Keratinocyte (primary cell): ENCODE data around the gene PDZD2. TPM values are rescaled to one million over a fixed set of nuclear protein-coding genes. Genes with fewer than 3 reads are reported as not detected.

Source experiments
- DNase-seq: peaks from one replicate; pipeline ENCODE4 v3.0.0-alpha.2; 2011; ENCODE audit warnings: low read depth, missing footprints, low spot score
- FAIRE-seq: peaks from 2 replicates; lab custom pipeline; 2011; peaks lifted over from hg19 to GRCh38; lab: Jason Lieb, UNC
- H2AFZ ChIP-seq: 2 replicates; pipeline ENCODE4 v1.6.0; 2012; ENCODE audit warnings: low read length, control low read depth, inconsistent platforms; ENCODE audit not compliant: control insufficient read depth
- H3K27ac ChIP-seq: 2 replicates; pipeline ENCODE4 v1.5.1; 2011; ENCODE audit warnings: low read length; ENCODE audit not compliant: control insufficient read depth, insufficient read depth
- H3K27me3 ChIP-seq: 3 replicates; pipeline ENCODE4 v1.6.0; 2011; ENCODE audit warnings: low read length; ENCODE audit not compliant: control insufficient read depth, insufficient read depth; ENCODE audit errors: extremely low read depth
- H3K36me3 ChIP-seq, 2 experiments: 2 replicates in 1 of 2; 3 replicates in 1 of 2; pipeline ENCODE4 v1.5.1; 2011; ENCODE audit warnings: low read length in 2 of 2, mild to moderate bottlenecking in 1 of 2; ENCODE audit not compliant: control insufficient read depth in 2 of 2, insufficient read depth in 2 of 2; ENCODE audit errors: extremely low read depth in 1 of 2
- H3K4me1 ChIP-seq: 3 replicates; pipeline ENCODE4 v1.5.1; 2011; ENCODE audit warnings: low read length; ENCODE audit not compliant: control insufficient read depth, insufficient read depth; ENCODE audit errors: extremely low read depth
- H3K4me2 ChIP-seq: 3 replicates; pipeline ENCODE4 v1.6.0; 2011; ENCODE audit warnings: low read depth, low read length; ENCODE audit not compliant: control insufficient read depth, insufficient read depth; ENCODE audit errors: extremely low read depth
- H3K4me3 ChIP-seq, 3 experiments: fragments of 200-600 bp in 1 of 3; sonication (generic) in 1 of 3; 2 replicates in 2 of 3; 3 replicates in 1 of 3; pipeline ENCODE4 v1.5.1; 2011 to 2016; ENCODE audit warnings: low read length in 3 of 3, mild to moderate bottlenecking in 3 of 3, control low read depth in 2 of 3, inconsistent platforms in 1 of 3, low read depth in 1 of 3, mixed read lengths in 1 of 3, mixed run types in 1 of 3, moderate library complexity in 1 of 3; ENCODE audit not compliant: control insufficient read depth in 2 of 3, insufficient read depth in 2 of 3; ENCODE audit errors: extremely low read depth in 1 of 3
- H3K79me2 ChIP-seq: 2 replicates; pipeline ENCODE4 v1.6.0; 2012; ENCODE audit warnings: low read length; ENCODE audit not compliant: control insufficient read depth, insufficient read depth
- H3K9ac ChIP-seq: 3 replicates; pipeline ENCODE4 v1.6.0; 2011; ENCODE audit warnings: low read length; ENCODE audit not compliant: control insufficient read depth, insufficient read depth; ENCODE audit errors: extremely low read depth
- H3K9me1 ChIP-seq: 3 replicates; pipeline ENCODE4 v1.6.0; 2011; ENCODE audit warnings: low read length; ENCODE audit not compliant: control insufficient read depth, insufficient read depth; ENCODE audit errors: extremely low read depth
- H3K9me3 ChIP-seq: 2 replicates; pipeline ENCODE4 v1.5.1; 2012; ENCODE audit warnings: low read depth, low read length; ENCODE audit not compliant: control insufficient read depth
- H4K20me1 ChIP-seq: 3 replicates; pipeline ENCODE4 v1.6.0; 2011; ENCODE audit warnings: low read length; ENCODE audit not compliant: control insufficient read depth, insufficient read depth; ENCODE audit errors: extremely low read depth
- EZH2 ChIP-seq: IDR thresholded peaks from one replicate; pipeline ENCODE4 v1.6.1; 2012; ENCODE audit warnings: inconsistent platforms, mild to moderate bottlenecking, low read length, moderate library complexity
- dilution Hi-C: fragments of 300-500 bp; cut with MboI; formaldehyde crosslinking; loops from one replicate; pipeline ENCODE4 v1.7.0; 2020; ENCODE audit warnings: low sequenced_read_pairs; ENCODE audit not compliant: extremely low pct_ligation_motif_present
- polyA plus RNA-seq, 5 experiments: library from polyadenylated mRNA; depleted of rRNA in 3 of 5; stranded (reverse) in 3 of 5; stranded (forward) in 1 of 5; unstranded in 1 of 5; fragments of >200 nt; gene quantifications; 1 replicate in 1 of 5; 2 replicates in 3 of 5; 3 replicates in 1 of 5; pipeline versions ENCODE4 v1.2.1 to v1.2.3, GENCODE V29; 2011 to 2012; ENCODE audit warnings: missing spikeins in 2 of 5, low read depth in 1 of 5, low replicate concordance in 1 of 5
- TF ChIP-seq, protein P1 (sequence below), 3 experiments: IDR thresholded peaks in 1 of 3; conservative IDR thresholded peaks in 1 of 3; optimal IDR thresholded peaks in 1 of 3; 2 replicates in 2 of 3; 3 replicates in 1 of 3; pipeline versions ENCODE3 to v1.5.1; 2011; ENCODE audit warnings: low read length in 3 of 3, mild to moderate bottlenecking in 3 of 3, moderate library complexity in 2 of 3, control low read depth in 1 of 3, inconsistent platforms in 1 of 3; ENCODE audit not compliant: insufficient read depth in 2 of 3; ENCODE audit errors: extremely low read depth in 1 of 3

The PDZD2 gene
- polyA plus RNA-seq, 1 donor (not counting 4 experiments of a cell fraction or from before 2014, with no cell fraction given) = 7.3 TPM

DNA sequence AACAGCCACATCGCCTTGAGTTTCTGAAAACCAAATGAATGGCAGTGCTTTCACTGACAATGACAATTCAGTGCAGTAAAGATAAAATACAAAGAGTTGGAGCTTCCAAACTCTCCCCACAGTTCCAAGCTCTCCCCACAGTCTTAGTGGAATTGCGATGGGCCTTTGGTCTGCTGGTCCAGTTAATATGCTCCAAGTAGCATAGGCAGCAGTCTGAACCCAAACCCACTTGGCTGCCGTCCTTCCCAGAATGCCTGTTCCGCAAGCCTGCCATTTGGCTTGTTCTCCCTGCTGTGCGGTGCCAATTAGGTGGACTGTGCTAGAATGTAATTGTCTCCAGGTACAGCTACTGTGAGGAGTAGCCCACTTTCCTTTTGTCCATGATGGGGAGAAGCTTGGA lies 285.1 kb downstream of the PDZD2 start:
- H3K4me2 ChIP-seq = no peak overlapping the region
- no peak overlapping the region for H2AFZ ChIP-seq

DNA sequence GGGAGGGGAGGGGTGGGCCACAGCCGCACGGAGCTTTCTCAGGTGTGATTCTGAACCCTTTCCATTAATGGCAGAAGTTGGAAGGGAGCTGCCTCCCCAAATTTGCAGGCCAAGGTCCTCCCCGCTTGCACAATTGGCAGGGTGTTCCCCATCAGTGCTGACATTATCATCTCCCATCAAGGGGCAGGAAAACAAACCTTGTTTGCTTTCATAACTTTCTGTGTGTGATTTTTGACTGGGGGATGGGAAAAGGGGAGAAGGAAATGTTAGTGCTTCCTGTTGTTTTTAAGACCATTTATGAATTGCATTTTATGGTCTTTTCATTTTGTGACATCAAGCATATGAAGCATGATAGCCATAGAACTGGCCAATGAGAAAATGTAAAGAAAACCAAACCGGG lies 292.9 kb downstream of the PDZD2 start:
- dilution Hi-C loops = no loop called here
- no peaks in the 10 kb centered on the region for H3K36me3 ChIP-seq
- no peaks in the 10 kb centered on the region for H3K9me3 ChIP-seq
- H3K9me1 ChIP-seq = no peaks in the 10 kb centered on the region
- no peak overlapping the region for H2AFZ ChIP-seq
- no peak overlapping the region for H3K27ac ChIP-seq
- no peaks in the 10 kb centered on the region for H3K79me2 ChIP-seq
- H3K4me3 ChIP-seq = no peak overlapping the region
- H3K9ac ChIP-seq = no peak overlapping the region
- FAIRE-seq (no peak), DNase-seq (no peak)
- no peak overlapping the region for H3K4me2 ChIP-seq
- H3K27me3 ChIP-seq = no peaks in the 10 kb centered on the region
- H3K4me1 ChIP-seq = peaks cover 25% of the 10 kb centered on the region
- H4K20me1 ChIP-seq = no peaks in the 10 kb centered on the region
- TF ChIP-seq EZH2 = no peak
- TF ChIP-seq, protein P1, sequence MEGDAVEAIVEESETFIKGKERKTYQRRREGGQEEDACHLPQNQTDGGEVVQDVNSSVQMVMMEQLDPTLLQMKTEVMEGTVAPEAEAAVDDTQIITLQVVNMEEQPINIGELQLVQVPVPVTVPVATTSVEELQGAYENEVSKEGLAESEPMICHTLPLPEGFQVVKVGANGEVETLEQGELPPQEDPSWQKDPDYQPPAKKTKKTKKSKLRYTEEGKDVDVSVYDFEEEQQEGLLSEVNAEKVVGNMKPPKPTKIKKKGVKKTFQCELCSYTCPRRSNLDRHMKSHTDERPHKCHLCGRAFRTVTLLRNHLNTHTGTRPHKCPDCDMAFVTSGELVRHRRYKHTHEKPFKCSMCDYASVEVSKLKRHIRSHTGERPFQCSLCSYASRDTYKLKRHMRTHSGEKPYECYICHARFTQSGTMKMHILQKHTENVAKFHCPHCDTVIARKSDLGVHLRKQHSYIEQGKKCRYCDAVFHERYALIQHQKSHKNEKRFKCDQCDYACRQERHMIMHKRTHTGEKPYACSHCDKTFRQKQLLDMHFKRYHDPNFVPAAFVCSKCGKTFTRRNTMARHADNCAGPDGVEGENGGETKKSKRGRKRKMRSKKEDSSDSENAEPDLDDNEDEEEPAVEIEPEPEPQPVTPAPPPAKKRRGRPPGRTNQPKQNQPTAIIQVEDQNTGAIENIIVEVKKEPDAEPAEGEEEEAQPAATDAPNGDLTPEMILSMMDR (optimal IDR thresholded peaks at IDR 0.05 in 1 of 3, IDR thresholded peaks at IDR 0.05 in 1 of 3, conservative IDR thresholded peaks at IDR 0.05 in 1 of 3; ENCODE audit: extremely low read depth in 1 of 3, insufficient read depth in 2 of 3, low read length in 3 of 3) = no peak

More for the DNA sequence above, 285.1 kb downstream of the PDZD2 start:
- Histone ChIP-seq H3K9me1 (no peaks in the 10 kb centered on the region), H3K9me3 (no peaks in the 10 kb centered on the region), H3K36me3 (no peaks in the 10 kb centered on the region), H4K20me1 (no peaks in the 10 kb centered on the region), H3K4me3 (no peak overlapping the region), H3K4me1 (peaks cover 13% of the 10 kb centered on the region), H3K27me3 (no peaks in the 10 kb centered on the region), H3K79me2 (no peaks in the 10 kb centered on the region), H3K9ac (no peak overlapping the region), H3K27ac (no peak overlapping the region)
- dilution Hi-C loops = no loop called here
- FAIRE-seq (peak; percentile 44), DNase-seq (no peak)
- TF ChIP-seq, protein P1 (optimal IDR thresholded peaks at IDR 0.05 in 1 of 3, IDR thresholded peaks at IDR 0.05 in 1 of 3, conservative IDR thresholded peaks at IDR 0.05 in 1 of 3; ENCODE audit: extremely low read depth in 1 of 3, insufficient read depth in 2 of 3, low read length in 3 of 3) = no peak
- TF ChIP-seq EZH2 = no peak
